ENCODE measurements around the gene LGALS4.

The LGALS4 gene

GRCh38 chr19:38799104-38799503 lies 13.6 kb downstream of the LGALS4 start:
- TF ChIP-seq TAF1 (IDR thresholded peaks at IDR 0.05; ENCODE audit: borderline replicate concordance, insufficient read depth, low read length) (no peak), FOXP2 (optimal IDR thresholded peaks at IDR 0.05; ENCODE audit: borderline replicate concordance, extremely low read depth, extremely low read length, insufficient read depth) (no peak)

- TF ChIP-seq TAF1 (IDR thresholded peaks at IDR 0.05; ENCODE audit: borderline replicate concordance, insufficient read depth, low read length) (no peak), SIN3A (IDR thresholded peaks at IDR 0.05; ENCODE audit: borderline replicate concordance, insufficient read depth, low read length) (no peak), REST (IDR thresholded peaks at IDR 0.05; ENCODE audit: insufficient read depth in 1 of 2, low read depth in 2 of 2, low read length in 2 of 2) (no peak), FOXP2 (optimal IDR thresholded peaks at IDR 0.05; ENCODE audit: borderline replicate concordance, extremely low read depth, extremely low read length, insufficient read depth) (no peak), POLR2AphosphoS5 (IDR thresholded peaks at IDR 0.05; ENCODE audit: low read depth, low read length) (no peak)
Observed at GRCh38 chr19:38796154-38796553, 16.6 kb downstream of the LGALS4 start.

- TF ChIP-seq FOXP2 (optimal IDR thresholded peaks at IDR 0.05; ENCODE audit: borderline replicate concordance, extremely low read depth, extremely low read length, insufficient read depth): no peak
- TF ChIP-seq REST (IDR thresholded peaks at IDR 0.05; ENCODE audit: insufficient read depth in 1 of 2, low read depth in 2 of 2, low read length in 2 of 2): no peak
- TF ChIP-seq SIN3A (IDR thresholded peaks at IDR 0.05; ENCODE audit: borderline replicate concordance, insufficient read depth, low read length): no peak
- TF ChIP-seq POLR2AphosphoS5 (IDR thresholded peaks at IDR 0.05; ENCODE audit: low read depth, low read length): no peak
- TF ChIP-seq TAF1 (IDR thresholded peaks at IDR 0.05; ENCODE audit: borderline replicate concordance, insufficient read depth, low read length): no peak
Observed at GRCh38 chr19:38795549-38795948, 17.2 kb downstream of the LGALS4 start.

GRCh38 chr19:38793671-38794070 lies 19.1 kb downstream of the LGALS4 start:
- TF ChIP-seq REST (IDR thresholded peaks at IDR 0.05; ENCODE audit: insufficient read depth in 1 of 2, low read depth in 2 of 2, low read length in 2 of 2) (no peak), POLR2AphosphoS5 (IDR thresholded peaks at IDR 0.05; ENCODE audit: low read depth, low read length) (no peak), FOXP2 (optimal IDR thresholded peaks at IDR 0.05; ENCODE audit: borderline replicate concordance, extremely low read depth, extremely low read length, insufficient read depth) (no peak), TAF1 (IDR thresholded peaks at IDR 0.05; ENCODE audit: borderline replicate concordance, insufficient read depth, low read length) (no peak), SIN3A (IDR thresholded peaks at IDR 0.05; ENCODE audit: borderline replicate concordance, insufficient read depth, low read length) (no peak)

GRCh38 chr19:38793177-38793576 lies 19.6 kb downstream of the LGALS4 start:
- no peak for TF ChIP-seq REST (IDR thresholded peaks at IDR 0.05; ENCODE audit: insufficient read depth in 1 of 2, low read depth in 2 of 2, low read length in 2 of 2)
- no peak for TF ChIP-seq TAF1 (IDR thresholded peaks at IDR 0.05; ENCODE audit: borderline replicate concordance, insufficient read depth, low read length)
- no peak for TF ChIP-seq SIN3A (IDR thresholded peaks at IDR 0.05; ENCODE audit: borderline replicate concordance, insufficient read depth, low read length)
- no peak for TF ChIP-seq POLR2AphosphoS5 (IDR thresholded peaks at IDR 0.05; ENCODE audit: low read depth, low read length)
- TF ChIP-seq FOXP2 (optimal IDR thresholded peaks at IDR 0.05; ENCODE audit: borderline replicate concordance, extremely low read depth, extremely low read length, insufficient read depth): no peak
